Esophagus squamous epithelium (tissue), 4 donors: ENCODE measurements around the gene CDHR4.
"Not testable (repeated sequence)": the region's sequence is repeated elsewhere in the genome, so short reads cannot be mapped to it uniquely, and the experiment has no call there.

ENCODE experiments used
- CTCF ChIP-seq, 6 experiments: fragments of 450-650 bp in 4 of 6; fragments of 200-600 bp in 2 of 6; sonication (generic) in 2 of 6; IDR thresholded peaks; one replicate each; pipeline ENCODE4 v1.5.1; 2016 to 2019; ENCODE audit warnings: antibody characterized with exemption in 6 of 6, mild to moderate bottlenecking in 4 of 6, moderate library complexity in 4 of 6
- POLR2A ChIP-seq, 4 donors: fragments of 450-650 bp; IDR thresholded peaks; one replicate each; pipeline ENCODE4 v1.6.1; 2017; ENCODE audit warnings: antibody characterized with exemption in 4 of 4, mild to moderate bottlenecking in 4 of 4, moderate library complexity in 3 of 4

- TF ChIP-seq CTCF, POLR2A (IDR thresholded peaks at IDR 0.05): not testable (repeated sequence)
Observed at GRCh38 chr3:49823131-49823530, 23.5 kb upstream of the CDHR4 start.
